ENCODE data around the gene SLC27A4.

SLC27A4 gene

GRCh38 chr9:128339761-128340690, at the start of gene SLC27A4:
Gene SLC27A4 (plus strand): TSS chr9:128340527. CDS start chr9:128343133, 2,606 bp downstream.
- peak; percentile 73 for DNase-seq (ENCODE audit: low read depth)
- H3K4me3 ChIP-seq (replicated peaks; ENCODE audit: low read depth, low read length), result peak within 1 kb of the TSS; percentile 75
- no peak for TF ChIP-seq CTCF (IDR thresholded peaks at IDR 0.05; ENCODE audit: low read length, missing control alignments)

DNA sequence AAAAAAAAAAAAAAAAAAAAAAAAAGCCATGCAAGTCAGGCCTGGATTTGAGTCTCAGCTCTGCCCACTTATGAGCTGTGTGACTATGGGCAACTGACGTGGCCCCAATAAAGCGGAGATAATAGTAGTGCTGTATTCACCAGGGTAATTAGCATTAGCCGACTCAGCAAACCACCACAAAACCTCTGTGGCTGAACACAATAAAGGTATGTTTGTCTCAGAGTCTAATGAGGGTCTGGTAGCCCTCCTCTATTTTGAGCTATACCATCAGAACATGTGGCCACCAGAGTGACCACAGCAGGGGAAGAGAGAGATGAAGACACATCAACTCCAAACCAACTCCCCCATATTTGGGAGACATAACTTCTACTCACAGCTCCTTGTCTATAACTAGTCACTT, 48.3 kb upstream of the SLC27A4 start:
- DNase-seq (ENCODE audit: low read depth), result no peak
- no peak for TF ChIP-seq CTCF (IDR thresholded peaks at IDR 0.05; ENCODE audit: low read length, missing control alignments)
- no peak overlapping the region for H3K4me3 ChIP-seq (replicated peaks; ENCODE audit: low read depth, low read length)

- H3K4me3 ChIP-seq (replicated peaks; ENCODE audit: low read depth, low read length), result no peak overlapping the region
- DNase-seq (ENCODE audit: low read depth), result no peak
- TF ChIP-seq CTCF (IDR thresholded peaks at IDR 0.05; ENCODE audit: low read length, missing control alignments), result no peak
Observed at GRCh38 chr9:128293091-128293490, 47.2 kb upstream of the SLC27A4 start.

DNA sequence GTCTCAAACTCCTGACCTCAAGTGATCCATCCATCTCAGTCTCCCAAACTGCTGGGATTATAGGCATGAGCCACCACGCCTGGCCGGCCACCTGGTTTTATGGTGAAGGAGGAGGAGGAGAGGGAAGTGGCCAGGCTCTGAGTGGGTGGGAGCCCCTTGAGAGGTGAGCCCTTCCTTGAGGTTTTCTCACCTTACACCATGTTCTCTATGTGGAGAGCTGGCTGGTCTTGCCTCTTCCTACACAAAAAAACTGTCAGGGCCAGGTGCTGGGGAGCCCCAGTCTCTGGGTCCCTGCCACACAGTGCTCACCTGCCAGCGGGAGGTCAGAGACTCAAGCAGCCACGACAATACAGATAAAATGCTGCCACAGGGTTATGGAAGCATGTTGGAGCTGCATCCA, 46.2 kb upstream of the SLC27A4 start:
- H3K4me3 ChIP-seq (replicated peaks; ENCODE audit: low read depth, low read length), result no peak overlapping the region
- TF ChIP-seq CTCF (IDR thresholded peaks at IDR 0.05; ENCODE audit: low read length, missing control alignments), result no peak
- DNase-seq (ENCODE audit: low read depth), result no peak

DNA sequence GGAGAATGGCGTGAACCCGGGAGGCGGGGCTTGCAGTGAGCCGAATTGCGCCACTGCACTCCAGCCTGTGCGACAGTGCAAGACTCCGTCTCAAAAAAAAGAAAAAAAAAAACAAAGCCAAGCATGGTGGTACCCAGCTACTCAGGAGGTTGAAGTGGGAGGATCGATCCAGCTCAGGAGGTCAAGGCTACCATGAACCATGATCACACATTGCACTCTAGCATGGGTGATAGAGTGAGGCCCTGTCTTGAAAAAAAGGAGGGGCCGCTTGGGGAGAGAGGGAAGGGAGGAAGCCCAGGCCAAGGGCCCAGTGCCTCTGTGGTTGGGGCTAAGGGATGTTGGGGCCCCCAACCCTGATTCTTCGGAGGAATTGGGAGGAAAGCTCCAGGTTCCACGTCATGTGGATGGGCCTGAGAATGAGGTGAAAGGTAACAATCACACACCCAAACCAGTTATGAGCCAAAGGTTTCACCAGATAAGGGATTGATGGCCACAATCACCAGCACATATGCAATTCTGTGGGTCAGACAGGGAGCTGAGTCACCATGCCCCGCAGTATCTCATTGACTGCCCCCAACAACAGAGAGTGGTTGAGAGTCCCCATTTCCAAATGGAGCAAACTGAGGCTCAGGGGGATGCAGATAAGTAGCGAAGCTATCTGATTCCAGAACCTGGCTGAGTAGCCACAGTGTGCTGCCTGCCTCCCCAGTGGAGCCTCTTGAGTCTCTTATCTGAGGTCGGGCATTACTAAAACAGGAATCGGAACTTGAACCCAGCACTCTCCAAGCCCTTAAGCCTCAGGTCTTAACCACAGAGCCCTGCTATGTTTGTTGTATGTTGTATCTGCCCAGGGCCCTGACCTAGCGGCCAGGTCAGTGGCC, 43.7 kb upstream of the SLC27A4 start:
- DNase-seq (ENCODE audit: low read depth), result no peak
- TF ChIP-seq CTCF (IDR thresholded peaks at IDR 0.05; ENCODE audit: low read length, missing control alignments), result no peak
- no peak overlapping the region for H3K4me3 ChIP-seq (replicated peaks; ENCODE audit: low read depth, low read length)

GRCh38 chr9:128297221-128297773, 43.0 kb upstream of the SLC27A4 start:
- no peak for DNase-seq (ENCODE audit: low read depth)
- H3K4me3 ChIP-seq (replicated peaks; ENCODE audit: low read depth, low read length), result no peak overlapping the region
- no peak for TF ChIP-seq CTCF (IDR thresholded peaks at IDR 0.05; ENCODE audit: low read length, missing control alignments)
